Panc1 (cell line): Measurements from ENCODE around the gene RNF114.

Experiments used
- CTCF ChIP-seq: fragments of 450-650 bp; IDR thresholded peaks from 2 replicates; pipeline ENCODE4 v1.5.1; 2017; ENCODE audit warnings: mild to moderate bottlenecking
- POLR2AphosphoS5 ChIP-seq: IDR thresholded peaks from 2 replicates; pipeline ENCODE4 v1.6.1; 2012; ENCODE audit warnings: mild to moderate bottlenecking, low read depth, low read length, moderate library complexity

- TF ChIP-seq CTCF (no peak), POLR2AphosphoS5 (no peak)
These were observed 43.4 kb upstream of the RNF114 start for GRCh38 chr20:49892817-49893216.
